BE2C (cell line): ENCODE measurements around the gene RHBDL1.

Experiments used
- DNase-seq: peaks from one replicate; pipeline ENCODE4 v3.0.0-alpha.2; 2020
- H3K27me3 ChIP-seq: fragments of 250-450 bp; sonication (Bioruptor Pico); 2 replicates; pipeline ENCODE4 v1.5.1; 2020; ENCODE audit warnings: mild to moderate bottlenecking
- H3K36me3 ChIP-seq: fragments of 250-450 bp; sonication (Bioruptor Pico); 2 replicates; pipeline ENCODE4 v1.5.1; 2020; ENCODE audit warnings: mild to moderate bottlenecking
- H3K4me1 ChIP-seq: fragments of 250-450 bp; sonication (Bioruptor Pico); 2 replicates; pipeline ENCODE4 v1.5.1; 2020
- H3K4me3 ChIP-seq: 2 replicates; pipeline ENCODE4 v1.5.1; 2011; ENCODE audit warnings: low read depth, low read length
- H3K9me3 ChIP-seq: fragments of 250-450 bp; sonication (Bioruptor Pico); 2 replicates; pipeline ENCODE4 v1.5.1; 2020
- TF ChIP-seq, protein P1 (sequence below): IDR thresholded peaks from 2 replicates; pipeline ENCODE4 v1.5.1; 2012; ENCODE audit warnings: mild to moderate bottlenecking, low read depth, low read length

RHBDL1 gene

DNA sequence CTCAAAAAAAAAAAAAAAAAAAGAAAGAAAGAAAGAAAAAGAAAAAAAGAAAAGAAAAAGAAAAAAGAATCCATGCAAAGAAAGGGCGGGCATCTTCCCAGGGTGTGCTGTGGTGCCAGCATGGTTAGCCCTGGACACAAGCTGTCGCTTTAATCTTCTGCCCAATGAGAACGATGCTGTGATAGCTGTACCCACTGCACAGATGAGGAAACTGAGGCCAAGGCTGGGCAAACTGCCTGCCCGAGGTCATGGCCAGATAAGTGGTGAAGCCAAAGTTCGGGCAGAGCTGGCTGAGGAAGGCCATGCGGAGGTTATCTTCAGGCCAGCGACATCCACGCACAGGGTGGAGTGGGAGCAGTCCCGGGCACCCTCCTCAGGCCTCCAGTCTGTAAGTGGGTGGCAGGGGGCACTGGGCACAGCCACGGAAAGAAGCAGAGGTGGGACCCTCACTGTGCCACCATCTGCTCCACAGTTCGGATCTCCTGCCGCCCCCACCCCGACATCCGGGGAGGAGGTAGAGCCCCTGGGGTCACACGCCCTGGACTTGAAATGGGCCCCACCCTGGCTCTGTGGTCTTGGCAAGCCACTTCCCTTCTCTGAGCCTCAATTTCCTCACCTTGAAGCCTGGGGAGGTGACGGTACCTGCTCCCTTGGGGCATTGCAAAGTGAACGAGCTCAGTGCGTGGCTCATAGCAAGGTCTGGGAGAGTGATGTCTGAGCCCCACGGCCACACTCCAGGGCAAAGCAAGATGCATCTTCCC, 23.6 kb downstream of the RHBDL1 start:
- no peak overlapping the region for H3K4me3 ChIP-seq
- no peaks in the 10 kb centered on the region for H3K4me1 ChIP-seq
- no peaks in the 10 kb centered on the region for H3K27me3 ChIP-seq
- H3K36me3 ChIP-seq, result peaks cover 18% of the 10 kb centered on the region
- no peaks in the 10 kb centered on the region for H3K9me3 ChIP-seq
- DNase-seq, result no peak
- TF ChIP-seq, protein P1, sequence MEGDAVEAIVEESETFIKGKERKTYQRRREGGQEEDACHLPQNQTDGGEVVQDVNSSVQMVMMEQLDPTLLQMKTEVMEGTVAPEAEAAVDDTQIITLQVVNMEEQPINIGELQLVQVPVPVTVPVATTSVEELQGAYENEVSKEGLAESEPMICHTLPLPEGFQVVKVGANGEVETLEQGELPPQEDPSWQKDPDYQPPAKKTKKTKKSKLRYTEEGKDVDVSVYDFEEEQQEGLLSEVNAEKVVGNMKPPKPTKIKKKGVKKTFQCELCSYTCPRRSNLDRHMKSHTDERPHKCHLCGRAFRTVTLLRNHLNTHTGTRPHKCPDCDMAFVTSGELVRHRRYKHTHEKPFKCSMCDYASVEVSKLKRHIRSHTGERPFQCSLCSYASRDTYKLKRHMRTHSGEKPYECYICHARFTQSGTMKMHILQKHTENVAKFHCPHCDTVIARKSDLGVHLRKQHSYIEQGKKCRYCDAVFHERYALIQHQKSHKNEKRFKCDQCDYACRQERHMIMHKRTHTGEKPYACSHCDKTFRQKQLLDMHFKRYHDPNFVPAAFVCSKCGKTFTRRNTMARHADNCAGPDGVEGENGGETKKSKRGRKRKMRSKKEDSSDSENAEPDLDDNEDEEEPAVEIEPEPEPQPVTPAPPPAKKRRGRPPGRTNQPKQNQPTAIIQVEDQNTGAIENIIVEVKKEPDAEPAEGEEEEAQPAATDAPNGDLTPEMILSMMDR, result no peak

DNA sequence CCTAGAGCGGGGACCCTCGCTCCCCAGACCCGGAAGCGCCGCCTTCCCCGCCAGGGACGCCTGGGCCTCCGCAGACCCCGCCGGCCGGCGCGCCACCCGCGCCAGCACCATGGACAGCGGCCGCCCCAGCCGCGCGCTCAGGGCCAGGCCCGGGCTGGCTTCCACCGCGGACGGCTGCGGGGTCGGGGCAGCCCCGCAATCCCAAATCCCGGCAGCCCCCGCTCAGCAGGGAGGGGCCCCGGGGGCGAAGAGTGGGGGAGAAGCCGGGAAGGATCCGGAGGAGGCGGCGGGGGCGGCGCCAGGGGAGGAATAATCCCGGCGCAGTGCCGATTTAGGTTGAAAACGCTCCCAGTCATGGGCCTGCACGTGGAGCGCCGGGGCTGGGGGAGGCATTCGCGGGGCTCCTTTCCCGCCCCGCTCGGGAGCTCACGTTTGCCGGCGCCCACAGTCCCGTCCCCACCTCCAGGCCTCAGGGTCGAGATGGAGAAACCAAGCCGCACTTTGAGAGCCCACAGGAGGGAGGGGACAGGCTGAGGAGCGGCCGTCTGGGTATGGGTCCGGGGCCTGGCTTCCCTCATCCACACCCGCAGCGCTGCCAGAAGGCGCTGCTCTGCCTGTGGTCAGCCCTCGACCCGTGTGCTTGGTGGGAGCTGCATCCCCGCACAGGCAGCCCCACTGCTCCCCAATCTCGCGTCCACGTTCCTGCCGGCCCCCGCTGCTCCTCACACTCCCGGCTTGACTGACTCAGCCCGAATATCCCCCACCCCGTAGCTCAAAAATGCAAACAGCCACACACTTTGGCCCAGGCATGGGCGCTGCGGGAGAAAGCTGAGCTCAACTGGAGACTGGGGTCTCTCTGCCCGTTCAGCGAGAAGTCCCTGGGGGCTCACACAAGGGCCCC, 25.5 kb downstream of the RHBDL1 start:
- TF ChIP-seq, protein P1, result no peak
- Histone ChIP-seq H3K4me1 (peaks cover 3% of the 10 kb centered on the region; the same call in 1 of the 2 replicates), H3K36me3 (peaks cover 12% of the 10 kb centered on the region), H3K9me3 (no peaks in the 10 kb centered on the region), H3K4me3 (no peak overlapping the region), H3K27me3 (no peaks in the 10 kb centered on the region)
- DNase-seq, result no peak

DNA sequence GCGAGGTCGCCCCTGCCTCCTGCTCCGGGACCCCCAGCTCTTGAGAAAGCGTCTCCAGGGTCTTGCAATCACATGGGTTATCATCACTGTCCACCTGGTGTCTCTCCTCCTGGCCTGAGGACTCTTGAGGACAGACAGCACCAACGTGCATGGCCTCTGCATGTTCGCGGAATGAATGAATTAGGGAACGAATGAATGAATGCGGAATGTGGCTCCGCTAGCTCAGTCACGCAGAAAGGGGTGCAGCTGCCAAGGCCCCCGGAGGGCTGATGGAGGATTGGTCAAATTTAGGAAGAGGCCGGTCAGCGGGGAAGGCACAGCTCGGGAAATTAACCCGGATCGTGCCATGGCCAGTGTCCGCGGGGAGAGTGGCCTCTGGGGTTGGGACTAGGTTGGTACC, 26.9 kb downstream of the RHBDL1 start:
- H3K36me3 ChIP-seq, result peaks cover 12% of the 10 kb centered on the region
- peaks cover 3% of the 10 kb centered on the region; the same call in 1 of the 2 replicates for H3K4me1 ChIP-seq
- no peak overlapping the region for H3K4me3 ChIP-seq
- no peaks in the 10 kb centered on the region for H3K9me3 ChIP-seq
- TF ChIP-seq, protein P1, result no peak
- H3K27me3 ChIP-seq, result no peaks in the 10 kb centered on the region
- no peak for DNase-seq

DNA sequence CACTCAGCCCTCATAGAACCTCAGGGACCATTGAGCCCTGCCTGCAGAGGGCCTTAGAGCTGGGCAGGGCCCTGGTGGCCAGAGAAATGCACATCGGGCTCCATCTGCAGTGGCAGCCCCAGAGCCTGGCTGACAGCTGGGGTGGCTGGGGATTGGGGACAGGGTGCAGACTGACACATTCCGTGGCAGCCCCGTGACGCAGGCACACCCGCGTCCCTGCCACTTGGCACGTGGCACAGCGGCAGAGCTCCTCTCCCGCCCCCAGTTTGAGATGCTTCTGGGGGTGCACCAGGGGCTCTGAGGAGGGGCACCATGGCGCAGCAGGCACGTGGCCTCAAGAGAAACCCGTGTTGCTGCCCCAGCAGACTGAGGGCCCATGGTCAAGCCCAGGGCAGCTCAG, 27.9 kb downstream of the RHBDL1 start:
- no peak for DNase-seq
- Histone ChIP-seq H3K4me3 (no peak overlapping the region), H3K9me3 (no peaks in the 10 kb centered on the region), H3K27me3 (no peaks in the 10 kb centered on the region), H3K36me3 (peaks cover 9% of the 10 kb centered on the region), H3K4me1 (peaks cover 3% of the 10 kb centered on the region; the same call in 1 of the 2 replicates)
- TF ChIP-seq, protein P1, result no peak

DNA sequence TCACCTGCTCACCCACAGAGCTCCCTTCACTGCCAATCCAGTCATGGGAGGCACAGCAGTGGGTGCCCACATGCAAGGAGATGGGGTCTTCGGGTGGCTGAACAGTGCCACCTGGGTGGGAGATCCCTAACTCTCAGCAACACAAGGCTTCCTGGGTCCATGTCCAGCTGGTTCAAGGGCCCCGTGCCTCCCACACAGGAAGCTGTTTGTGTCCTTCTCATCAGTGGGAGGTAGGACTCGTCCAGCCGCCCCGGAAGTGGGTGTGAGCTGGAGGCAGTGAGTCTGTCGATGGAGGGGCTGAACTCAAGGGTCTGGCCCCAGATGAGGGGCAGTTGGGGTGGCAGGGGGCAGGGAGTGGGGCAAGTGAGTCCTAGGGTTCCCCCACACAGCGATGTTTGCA, 28.6 kb downstream of the RHBDL1 start:
- H3K27me3 ChIP-seq, result no peaks in the 10 kb centered on the region
- no peak for DNase-seq

More for the DNA sequence above, 28.6 kb downstream of the RHBDL1 start:
- Histone ChIP-seq H3K4me1 (peaks cover 4% of the 10 kb centered on the region), H3K36me3 (peaks cover 9% of the 10 kb centered on the region), H3K4me3 (peak overlapping the region; percentile 72; the same call in 1 of the 2 replicates), H3K9me3 (no peaks in the 10 kb centered on the region)
- TF ChIP-seq, protein P1, result no peak
